Measurements from ENCODE around the gene DICER1. TPM values are rescaled to one million over a fixed set of nuclear protein-coding genes. Genes with fewer than 3 reads are reported as not detected.

The DICER1 gene
- total RNA-seq, 1 donor from 2014 or later, result 118 TPM

DNA sequence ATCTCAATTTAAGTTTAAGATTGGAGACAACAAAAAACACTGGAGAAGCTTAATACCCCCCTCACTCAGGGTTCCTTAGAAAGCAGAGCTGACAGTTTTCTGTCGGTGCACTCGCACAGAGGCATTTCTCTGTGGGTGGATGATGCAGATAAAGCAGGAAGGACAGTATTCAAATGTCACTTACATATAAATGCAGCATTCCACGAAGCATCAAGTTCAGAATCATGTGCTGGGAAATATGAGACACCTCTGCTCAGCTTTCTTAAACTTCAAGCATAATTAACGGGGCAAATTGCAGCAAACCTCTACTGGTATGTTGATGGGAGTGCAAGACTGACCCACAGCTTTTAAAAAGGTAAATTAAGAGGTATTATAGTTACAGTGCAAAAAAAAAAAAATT lies 68.7 kb downstream of the DICER1 start:
- H3K27ac Mint-ChIP-seq, result no peak overlapping the region
- TF ChIP-seq, protein P1, sequence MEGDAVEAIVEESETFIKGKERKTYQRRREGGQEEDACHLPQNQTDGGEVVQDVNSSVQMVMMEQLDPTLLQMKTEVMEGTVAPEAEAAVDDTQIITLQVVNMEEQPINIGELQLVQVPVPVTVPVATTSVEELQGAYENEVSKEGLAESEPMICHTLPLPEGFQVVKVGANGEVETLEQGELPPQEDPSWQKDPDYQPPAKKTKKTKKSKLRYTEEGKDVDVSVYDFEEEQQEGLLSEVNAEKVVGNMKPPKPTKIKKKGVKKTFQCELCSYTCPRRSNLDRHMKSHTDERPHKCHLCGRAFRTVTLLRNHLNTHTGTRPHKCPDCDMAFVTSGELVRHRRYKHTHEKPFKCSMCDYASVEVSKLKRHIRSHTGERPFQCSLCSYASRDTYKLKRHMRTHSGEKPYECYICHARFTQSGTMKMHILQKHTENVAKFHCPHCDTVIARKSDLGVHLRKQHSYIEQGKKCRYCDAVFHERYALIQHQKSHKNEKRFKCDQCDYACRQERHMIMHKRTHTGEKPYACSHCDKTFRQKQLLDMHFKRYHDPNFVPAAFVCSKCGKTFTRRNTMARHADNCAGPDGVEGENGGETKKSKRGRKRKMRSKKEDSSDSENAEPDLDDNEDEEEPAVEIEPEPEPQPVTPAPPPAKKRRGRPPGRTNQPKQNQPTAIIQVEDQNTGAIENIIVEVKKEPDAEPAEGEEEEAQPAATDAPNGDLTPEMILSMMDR (IDR thresholded peaks at IDR 0.05; ENCODE audit: unreplicated experiment), result no peak
- no peaks in the 10 kb centered on the region for H3K27me3 Mint-ChIP-seq
- no peak overlapping the region for H3K4me3 Mint-ChIP-seq (ENCODE audit: low read depth)
- no peak for DNase-seq (ENCODE audit: low spot score, unreplicated experiment)
- H3K4me1 Mint-ChIP-seq (ENCODE audit: low read depth), result no peaks in the 10 kb centered on the region
- no peaks in the 10 kb centered on the region for H3K9me3 Mint-ChIP-seq (ENCODE audit: low read depth)
- peaks cover 32% of the 10 kb centered on the region for H3K36me3 Mint-ChIP-seq (ENCODE audit: insufficient read depth)

GRCh38 chr14:95087619-95088018 lies 69.7 kb downstream of the DICER1 start:
- Mint-ChIP-seq H3K27ac (no peak overlapping the region), H3K27me3 (no peaks in the 10 kb centered on the region), H3K36me3 (ENCODE audit: insufficient read depth) (peaks cover 30% of the 10 kb centered on the region), H3K4me1 (ENCODE audit: low read depth) (no peaks in the 10 kb centered on the region), H3K4me3 (ENCODE audit: low read depth) (no peak overlapping the region), H3K9me3 (ENCODE audit: low read depth) (no peaks in the 10 kb centered on the region)
- no peak for DNase-seq (ENCODE audit: low spot score, unreplicated experiment)
- TF ChIP-seq, protein P1 (IDR thresholded peaks at IDR 0.05; ENCODE audit: unreplicated experiment), result no peak

- H3K27me3 Mint-ChIP-seq, result no peaks in the 10 kb centered on the region
- no peak overlapping the region for H3K27ac Mint-ChIP-seq
- no peak for DNase-seq (ENCODE audit: low spot score, unreplicated experiment)
- H3K4me3 Mint-ChIP-seq (ENCODE audit: low read depth), result no peak overlapping the region
- H3K36me3 Mint-ChIP-seq (ENCODE audit: insufficient read depth), result peaks cover 28% of the 10 kb centered on the region
- H3K4me1 Mint-ChIP-seq (ENCODE audit: low read depth), result no peaks in the 10 kb centered on the region
- TF ChIP-seq, protein P1 (IDR thresholded peaks at IDR 0.05; ENCODE audit: unreplicated experiment), result no peak
- H3K9me3 Mint-ChIP-seq (ENCODE audit: low read depth), result no peaks in the 10 kb centered on the region
These were observed 72.0 kb downstream of the DICER1 start for GRCh38 chr14:95085321-95085720.

GRCh38 chr14:95078867-95079266 lies 78.5 kb downstream of the DICER1 start:
- Mint-ChIP-seq H3K9me3 (ENCODE audit: low read depth) (no peaks in the 10 kb centered on the region), H3K4me3 (ENCODE audit: low read depth) (no peak overlapping the region), H3K27ac (no peak overlapping the region), H3K4me1 (ENCODE audit: low read depth) (no peaks in the 10 kb centered on the region), H3K27me3 (no peaks in the 10 kb centered on the region), H3K36me3 (ENCODE audit: insufficient read depth) (no peaks in the 10 kb centered on the region)
- TF ChIP-seq, protein P1 (IDR thresholded peaks at IDR 0.05; ENCODE audit: unreplicated experiment), result no peak
- no peak for DNase-seq (ENCODE audit: low spot score, unreplicated experiment)

- Mint-ChIP-seq H3K9me3 (ENCODE audit: low read depth) (no peaks in the 10 kb centered on the region), H3K4me1 (ENCODE audit: low read depth) (no peaks in the 10 kb centered on the region), H3K27ac (no peak overlapping the region), H3K4me3 (ENCODE audit: low read depth) (no peak overlapping the region), H3K27me3 (no peaks in the 10 kb centered on the region), H3K36me3 (ENCODE audit: insufficient read depth) (no peaks in the 10 kb centered on the region)
- DNase-seq (ENCODE audit: low spot score, unreplicated experiment), result no peak
- TF ChIP-seq, protein P1 (IDR thresholded peaks at IDR 0.05; ENCODE audit: unreplicated experiment), result no peak
These were observed 80.0 kb downstream of the DICER1 start for GRCh38 chr14:95077345-95077744.
